Measurements from ENCODE around the gene AKAP13.
A peak's percentile ranks its signal among the peaks of the same experiment; 100 is the strongest.

The AKAP13 gene

DNA sequence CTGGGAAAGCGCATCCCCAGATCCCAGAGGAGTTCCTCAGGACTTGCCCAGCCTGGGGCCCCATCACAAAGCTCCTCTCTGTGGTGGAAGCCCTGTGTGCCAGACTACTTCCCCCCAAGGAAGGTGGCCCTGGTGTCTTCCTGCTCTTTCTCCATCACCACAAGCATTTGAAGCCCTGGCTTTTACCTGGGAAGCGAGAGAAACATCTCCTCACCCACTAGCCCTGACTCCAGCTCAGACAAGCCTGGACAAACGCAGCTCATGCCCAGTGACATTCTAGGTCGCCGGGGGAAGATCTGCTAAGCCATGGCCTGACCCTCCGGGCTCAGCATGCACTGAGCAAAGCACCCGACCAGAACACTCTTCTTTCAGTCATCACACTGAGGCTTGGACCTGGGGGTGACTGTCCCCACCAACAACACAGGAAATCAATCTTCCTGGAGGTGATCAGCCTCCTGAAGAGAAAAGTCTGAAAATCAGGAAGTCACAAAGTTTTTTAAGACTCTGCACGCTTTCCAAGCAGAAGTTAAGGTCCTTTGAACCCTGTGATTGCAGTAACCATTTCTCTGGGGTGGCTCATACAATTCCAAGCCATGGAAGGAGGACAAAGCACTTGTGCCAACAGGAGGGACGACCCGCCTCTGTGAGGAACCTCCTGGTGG is 373.5 kb downstream of the AKAP13 start:
- Mint-ChIP-seq H3K27me3 (ENCODE audit: low read depth) (no peaks in the 10 kb centered on the region), H3K27ac (peak overlapping the region in 1 of 3 experiments; percentile 95), H3K4me1 (peaks cover 56% of the 10 kb centered on the region), H3K36me3 (ENCODE audit: low read depth) (peaks cover 14% of the 10 kb centered on the region), H3K9me3 (no peaks in the 10 kb centered on the region), H3K4me3 (no peak overlapping the region)
- TF ChIP-seq, protein P1, sequence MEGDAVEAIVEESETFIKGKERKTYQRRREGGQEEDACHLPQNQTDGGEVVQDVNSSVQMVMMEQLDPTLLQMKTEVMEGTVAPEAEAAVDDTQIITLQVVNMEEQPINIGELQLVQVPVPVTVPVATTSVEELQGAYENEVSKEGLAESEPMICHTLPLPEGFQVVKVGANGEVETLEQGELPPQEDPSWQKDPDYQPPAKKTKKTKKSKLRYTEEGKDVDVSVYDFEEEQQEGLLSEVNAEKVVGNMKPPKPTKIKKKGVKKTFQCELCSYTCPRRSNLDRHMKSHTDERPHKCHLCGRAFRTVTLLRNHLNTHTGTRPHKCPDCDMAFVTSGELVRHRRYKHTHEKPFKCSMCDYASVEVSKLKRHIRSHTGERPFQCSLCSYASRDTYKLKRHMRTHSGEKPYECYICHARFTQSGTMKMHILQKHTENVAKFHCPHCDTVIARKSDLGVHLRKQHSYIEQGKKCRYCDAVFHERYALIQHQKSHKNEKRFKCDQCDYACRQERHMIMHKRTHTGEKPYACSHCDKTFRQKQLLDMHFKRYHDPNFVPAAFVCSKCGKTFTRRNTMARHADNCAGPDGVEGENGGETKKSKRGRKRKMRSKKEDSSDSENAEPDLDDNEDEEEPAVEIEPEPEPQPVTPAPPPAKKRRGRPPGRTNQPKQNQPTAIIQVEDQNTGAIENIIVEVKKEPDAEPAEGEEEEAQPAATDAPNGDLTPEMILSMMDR (IDR thresholded peaks at IDR 0.05; ENCODE audit: unreplicated experiment in 3 of 3): no peak

DNA sequence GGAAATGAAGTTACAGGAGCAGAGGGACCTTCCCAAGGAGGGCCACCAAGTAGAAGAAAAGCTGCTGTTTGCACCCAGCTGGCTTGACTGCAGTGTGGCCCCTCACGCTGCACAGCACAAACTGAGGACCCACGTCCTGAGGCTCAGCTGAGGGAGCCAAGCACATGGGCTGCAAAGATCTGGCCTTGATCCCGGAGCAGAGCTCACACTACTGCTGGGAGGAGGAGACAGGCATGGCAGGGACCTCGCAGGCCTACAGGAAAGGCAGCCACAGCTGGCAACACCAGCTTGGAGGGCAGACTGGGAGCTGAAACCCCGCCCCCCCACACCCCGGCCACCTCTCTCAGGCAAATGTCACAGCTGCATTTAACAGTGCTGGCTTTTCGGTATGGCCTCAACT is 374.6 kb downstream of the AKAP13 start:
- Mint-ChIP-seq H3K4me3 (peak overlapping the region in 1 of 3 experiments; percentile 18), H3K4me1 (peaks cover 45% of the 10 kb centered on the region), H3K36me3 (ENCODE audit: low read depth) (peaks cover 10% of the 10 kb centered on the region), H3K9me3 (no peaks in the 10 kb centered on the region), H3K27me3 (ENCODE audit: low read depth) (no peaks in the 10 kb centered on the region), H3K27ac (peak overlapping the region; percentile 4 to 88 (median 78))
- TF ChIP-seq, protein P1 (IDR thresholded peaks at IDR 0.05; ENCODE audit: unreplicated experiment in 3 of 3): no peak

DNA sequence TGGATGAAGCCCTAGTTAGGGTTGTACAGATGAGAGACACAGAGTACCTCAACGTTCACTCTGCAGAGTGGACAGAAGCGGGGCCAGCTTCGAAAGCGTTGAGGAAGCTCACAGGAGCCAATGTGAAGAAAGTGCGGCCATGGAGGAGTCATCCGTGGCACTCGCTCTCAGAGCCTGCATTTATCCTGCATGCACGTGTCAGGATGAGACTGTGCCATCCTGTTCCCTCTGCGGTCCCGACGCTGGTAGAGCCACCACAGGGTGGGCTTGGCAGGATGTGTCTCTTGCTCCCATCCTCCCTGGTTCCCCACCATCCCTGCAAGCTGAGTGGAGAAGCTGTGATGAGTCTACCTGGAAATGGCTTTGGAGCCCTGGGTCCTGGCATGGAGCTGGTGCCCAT is 375.1 kb downstream of the AKAP13 start:
- H3K27ac Mint-ChIP-seq: peak overlapping the region in 1 of 3 experiments; percentile 78
- no peaks in the 10 kb centered on the region for H3K27me3 Mint-ChIP-seq (ENCODE audit: low read depth)
- H3K4me3 Mint-ChIP-seq: no peak overlapping the region
- peaks cover 40% of the 10 kb centered on the region for H3K4me1 Mint-ChIP-seq
- H3K36me3 Mint-ChIP-seq (ENCODE audit: low read depth): peaks cover 10% of the 10 kb centered on the region
- TF ChIP-seq, protein P1 (IDR thresholded peaks at IDR 0.05; ENCODE audit: unreplicated experiment in 3 of 3): no peak
- no peaks in the 10 kb centered on the region for H3K9me3 Mint-ChIP-seq

DNA sequence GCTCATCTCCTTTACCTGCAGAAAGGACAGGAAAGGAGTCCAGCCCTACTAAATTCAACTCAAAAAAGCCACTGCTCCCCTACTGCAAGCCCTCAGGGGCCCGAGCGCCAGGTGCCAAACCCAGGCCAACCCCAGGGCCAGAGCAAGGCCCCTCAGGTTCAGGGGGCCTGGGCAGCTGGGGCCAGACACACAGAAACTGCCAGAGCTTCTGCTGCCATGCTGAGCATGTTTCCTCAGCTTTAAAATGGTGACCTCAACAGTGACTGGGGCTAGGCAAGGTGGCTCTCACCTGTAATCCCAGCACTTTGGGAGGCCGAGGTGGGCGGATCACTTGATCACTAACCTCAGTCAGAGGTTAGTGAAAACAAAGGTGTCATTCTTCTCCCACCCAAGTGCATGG is 375.5 kb downstream of the AKAP13 start:
- H3K27ac Mint-ChIP-seq: no peak overlapping the region
- H3K4me1 Mint-ChIP-seq: peaks cover 36% of the 10 kb centered on the region
- peaks cover 10% of the 10 kb centered on the region for H3K36me3 Mint-ChIP-seq (ENCODE audit: low read depth)
- no peak overlapping the region for H3K4me3 Mint-ChIP-seq
- no peaks in the 10 kb centered on the region for H3K27me3 Mint-ChIP-seq (ENCODE audit: low read depth)
- TF ChIP-seq, protein P1 (IDR thresholded peaks at IDR 0.05; ENCODE audit: unreplicated experiment in 3 of 3): no peak
- H3K9me3 Mint-ChIP-seq: no peaks in the 10 kb centered on the region

DNA sequence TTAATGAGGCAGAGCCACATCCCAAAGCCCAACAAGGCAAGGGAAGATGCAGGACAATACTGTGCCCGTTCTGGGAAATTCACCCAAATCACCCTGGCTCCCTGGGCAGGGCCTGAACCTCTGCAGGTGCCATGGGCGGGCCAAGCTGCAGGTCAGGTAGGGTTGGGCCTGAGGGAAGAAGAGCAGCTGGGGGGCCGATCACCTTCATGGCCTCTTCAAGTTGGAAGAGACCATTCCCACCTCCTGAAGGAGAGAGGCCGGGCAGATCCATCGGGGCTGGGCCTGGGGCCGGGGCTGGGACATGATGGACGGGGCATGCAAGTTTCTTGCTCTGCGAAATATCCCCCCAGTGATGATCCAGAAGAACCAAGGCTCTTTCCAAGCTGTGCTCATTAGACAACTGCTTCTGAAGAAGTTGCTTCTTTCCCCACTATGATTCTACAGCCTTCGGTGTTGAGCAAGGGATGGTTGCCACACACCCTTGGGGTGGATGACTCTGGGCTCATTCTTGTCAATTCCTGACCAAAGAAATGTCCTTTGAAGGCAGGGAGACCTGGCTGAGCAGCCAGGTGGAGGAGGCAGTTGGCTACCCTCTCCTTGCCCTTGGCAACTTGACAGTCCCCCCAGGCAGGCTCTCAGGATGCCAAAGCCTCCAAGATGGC is 376.1 kb downstream of the AKAP13 start:
- H3K9me3 Mint-ChIP-seq: no peaks in the 10 kb centered on the region
- H3K27me3 Mint-ChIP-seq (ENCODE audit: low read depth): no peaks in the 10 kb centered on the region
- TF ChIP-seq, protein P1 (IDR thresholded peaks at IDR 0.05; ENCODE audit: unreplicated experiment in 3 of 3): no peak
- no peak overlapping the region for H3K27ac Mint-ChIP-seq
- no peak overlapping the region for H3K4me3 Mint-ChIP-seq
- peaks cover 12% of the 10 kb centered on the region for H3K36me3 Mint-ChIP-seq (ENCODE audit: low read depth)
- peaks cover 32% of the 10 kb centered on the region for H3K4me1 Mint-ChIP-seq
